Measurements from ENCODE around the gene HADHB.
"Not testable (repeated sequence)": the region's sequence is repeated elsewhere in the genome, so short reads cannot be mapped to it uniquely, and the experiment has no call there.

Gene HADHB

DNA sequence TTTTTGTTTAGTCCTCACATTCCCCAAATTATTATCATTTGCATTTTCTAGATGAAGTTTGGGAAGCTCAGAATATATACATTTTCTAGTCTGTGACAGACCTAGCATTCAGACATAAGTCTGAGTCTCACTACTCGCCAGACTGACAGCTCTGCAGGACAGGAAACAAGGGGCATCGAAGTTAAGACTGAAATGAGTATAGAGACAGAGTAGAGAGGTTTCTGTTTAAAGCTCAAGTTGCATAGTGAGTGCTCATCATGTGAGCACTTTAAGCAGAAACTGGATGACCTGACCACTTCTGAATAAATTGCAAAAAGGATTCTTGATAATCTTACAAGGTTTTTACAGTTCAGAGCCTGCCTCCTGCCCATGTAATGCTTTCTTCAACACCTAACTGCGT, 1.1 kb downstream of the HADHB start:
- DNase-seq = no peak

DNA sequence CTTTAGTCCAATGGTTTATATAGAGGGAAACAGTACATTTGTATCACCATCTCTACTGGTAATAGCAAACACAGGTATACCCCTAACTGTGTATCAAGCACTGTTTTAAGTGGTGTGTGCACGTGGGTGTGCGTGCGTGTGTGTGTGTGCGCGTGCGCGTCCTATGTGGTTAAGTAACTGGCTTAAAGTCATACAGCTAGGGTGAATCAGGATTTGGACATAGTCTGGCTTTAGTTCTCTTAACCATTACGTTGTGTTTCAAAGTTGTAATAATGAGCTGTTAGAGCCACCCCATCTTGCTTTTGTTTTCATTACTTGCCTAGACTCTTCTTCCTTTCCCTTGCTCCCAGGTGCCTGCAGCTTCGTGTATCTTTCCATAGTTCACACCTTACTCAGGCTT, 2.1 kb downstream of the HADHB start:
- DNase-seq = no peak

DNA sequence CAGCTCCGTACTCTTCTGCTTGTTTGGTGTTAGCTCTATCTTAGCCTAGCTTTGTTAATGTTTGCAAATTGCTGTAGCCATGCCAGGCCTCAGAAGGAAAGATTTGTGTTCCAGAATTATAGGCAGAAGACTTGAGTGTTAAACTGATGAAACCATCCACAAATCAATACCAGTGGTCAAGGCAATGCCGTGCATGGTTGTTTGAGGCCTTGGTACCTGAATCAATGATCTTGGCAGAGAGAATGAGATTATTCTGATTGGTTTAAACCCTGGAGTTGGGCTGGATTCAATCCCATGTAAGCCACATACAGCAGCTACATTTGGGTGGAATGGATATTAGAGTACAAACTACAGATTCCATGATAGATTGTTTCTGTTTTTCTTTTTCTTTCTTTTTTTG, 4.9 kb downstream of the HADHB start:
- no peak for DNase-seq

DNA sequence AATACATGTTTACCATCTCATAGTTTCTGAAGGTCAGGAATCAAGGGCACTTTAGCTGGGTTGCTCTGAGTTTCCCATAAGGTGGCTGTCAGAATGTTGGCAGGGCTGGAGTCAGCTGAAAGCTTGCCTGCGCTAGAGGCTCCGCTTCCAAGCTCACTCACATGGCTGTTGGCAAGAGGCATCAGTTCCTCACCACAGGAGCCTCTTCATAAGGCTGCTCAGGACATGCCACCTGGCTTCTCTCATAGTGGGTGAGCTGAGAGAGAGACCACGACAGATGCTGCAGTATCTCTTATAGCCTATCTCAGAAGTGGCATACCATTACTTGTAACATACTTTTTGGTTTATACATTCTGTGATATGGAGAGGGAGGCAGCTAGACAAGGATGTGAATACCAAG, 7.2 kb downstream of the HADHB start:
- DNase-seq = no peak

DNA sequence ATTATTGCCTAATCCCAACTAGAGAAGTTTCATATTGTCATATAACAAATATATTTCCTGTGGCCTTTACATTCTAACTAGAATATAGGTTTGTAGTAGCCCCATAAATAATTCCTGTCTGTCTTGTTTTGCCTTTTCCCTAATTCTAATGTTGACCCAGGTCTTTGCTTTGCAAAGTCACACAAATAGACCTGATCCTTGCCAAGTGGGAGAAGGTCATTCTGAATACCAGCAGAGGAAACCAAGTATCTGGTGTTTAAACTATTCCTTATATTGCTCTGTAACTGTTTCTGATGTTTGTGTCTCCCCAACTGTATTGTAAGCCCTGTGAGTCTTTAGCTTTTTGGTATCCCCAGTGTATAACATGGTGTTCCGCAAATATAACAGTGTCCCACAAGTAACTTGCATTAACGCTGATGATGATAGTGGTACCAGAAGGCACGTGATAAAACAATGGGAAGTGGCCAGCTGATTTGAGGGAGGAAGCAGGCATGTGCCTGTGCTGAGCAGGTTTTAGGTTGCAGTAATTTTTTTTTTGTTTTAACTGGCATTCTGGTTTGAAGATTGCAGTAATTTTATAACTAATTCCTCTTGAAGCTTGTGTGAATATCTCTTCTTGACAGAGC, 11.1 kb downstream of the HADHB start:
- no peak for DNase-seq

DNA sequence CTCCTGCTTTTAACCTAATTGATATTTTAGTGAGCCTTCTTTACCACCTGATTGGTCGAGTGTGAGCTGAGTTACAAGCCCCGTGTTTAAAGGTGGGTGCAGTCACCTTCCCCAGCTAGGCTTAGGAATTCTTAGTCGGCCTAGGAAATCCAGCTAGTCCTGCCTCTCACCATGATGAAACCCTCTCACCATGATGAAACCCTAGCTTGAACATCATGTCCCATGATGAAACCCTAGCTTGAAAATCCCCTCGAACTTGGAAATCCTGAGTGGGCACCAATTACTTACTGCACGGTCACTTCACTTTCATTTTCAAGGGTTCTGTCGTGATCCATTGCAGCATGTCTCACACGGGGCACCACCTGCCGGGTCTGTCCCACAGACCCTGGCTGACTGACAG, 14.1 kb downstream of the HADHB start:
- DNase-seq = not testable (repeated sequence)

DNA sequence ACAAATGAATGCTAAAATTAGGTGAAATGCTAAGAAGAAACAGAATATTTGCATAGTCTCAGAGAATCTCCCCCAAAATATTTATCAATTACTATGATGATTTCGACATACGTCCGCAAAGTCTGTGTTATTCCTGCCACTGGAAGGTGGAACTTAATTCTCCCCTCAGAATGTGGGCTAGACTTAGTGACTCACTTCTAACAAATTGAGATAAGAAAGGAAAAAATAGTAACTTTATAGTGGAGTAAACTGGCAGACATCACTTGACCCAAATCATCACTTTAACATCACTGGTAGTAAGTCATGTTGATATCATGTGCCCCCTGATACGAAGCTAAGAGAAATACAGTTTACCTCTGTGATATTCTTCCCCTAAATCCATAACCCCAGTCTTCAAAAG, 23.5 kb downstream of the HADHB start:
- DNase-seq = no peak

DNA sequence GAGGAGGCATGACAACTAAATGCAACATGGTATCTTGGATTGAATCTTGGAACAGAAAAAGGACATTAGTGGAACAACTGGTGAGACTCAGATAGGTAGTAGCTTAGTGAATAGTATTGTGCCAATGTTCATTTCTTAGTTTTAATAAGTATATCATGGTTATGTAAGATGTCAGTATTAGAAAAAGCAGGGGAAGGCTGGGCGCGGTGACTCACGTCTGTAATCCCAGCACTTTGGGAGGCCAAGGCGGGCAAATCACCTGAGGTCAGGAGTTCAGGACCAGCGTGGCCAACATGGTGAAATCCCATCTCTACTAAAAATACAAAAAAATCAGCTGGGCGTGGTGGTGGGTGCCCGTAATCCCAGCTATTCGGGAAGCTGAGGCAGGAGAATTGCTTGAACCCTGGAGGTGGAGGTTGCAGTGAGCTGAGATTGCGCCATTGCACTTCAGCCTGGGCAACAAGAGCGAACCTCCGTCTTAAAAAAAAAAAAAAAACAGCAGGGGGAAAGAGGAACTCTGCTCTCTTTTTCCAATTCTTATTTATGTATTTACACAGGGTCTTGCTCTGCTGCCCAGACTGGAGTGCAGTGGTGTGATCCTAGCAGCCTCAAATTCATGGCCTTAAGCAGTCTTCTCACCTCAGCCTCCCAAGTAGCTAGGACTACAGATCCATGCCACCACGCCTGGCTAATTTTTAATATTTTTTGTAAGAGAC, 24.1 kb downstream of the HADHB start:
- DNase-seq = not testable (repeated sequence)

DNA sequence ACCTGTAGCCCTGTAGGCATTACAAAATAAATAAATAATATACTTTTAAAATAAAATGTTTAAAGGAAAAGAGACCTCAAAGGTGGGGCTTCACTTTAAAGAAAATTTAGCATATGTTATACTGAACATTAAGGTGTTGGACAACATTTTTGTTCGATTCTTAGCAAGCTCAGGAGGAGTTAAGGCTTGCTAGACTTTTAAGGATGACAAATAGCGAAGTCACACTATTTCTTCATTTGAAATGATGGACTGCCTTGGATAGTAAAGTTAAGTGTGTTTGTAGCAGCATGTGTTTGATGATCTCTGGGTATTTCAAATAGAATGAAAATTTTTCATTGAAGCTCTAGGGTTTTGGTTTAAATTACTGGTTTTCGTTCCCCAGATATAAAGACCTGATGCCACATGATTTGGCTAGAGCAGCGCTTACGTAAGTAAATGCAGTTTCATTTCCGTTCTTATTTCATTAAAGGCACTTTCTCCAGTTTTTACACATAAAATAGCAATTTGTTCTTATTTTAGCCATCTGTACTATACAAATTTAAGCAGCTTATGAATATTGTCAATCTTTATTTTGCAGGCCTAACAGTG, 24.9 kb downstream of the HADHB start:
- no peak for DNase-seq

DNA sequence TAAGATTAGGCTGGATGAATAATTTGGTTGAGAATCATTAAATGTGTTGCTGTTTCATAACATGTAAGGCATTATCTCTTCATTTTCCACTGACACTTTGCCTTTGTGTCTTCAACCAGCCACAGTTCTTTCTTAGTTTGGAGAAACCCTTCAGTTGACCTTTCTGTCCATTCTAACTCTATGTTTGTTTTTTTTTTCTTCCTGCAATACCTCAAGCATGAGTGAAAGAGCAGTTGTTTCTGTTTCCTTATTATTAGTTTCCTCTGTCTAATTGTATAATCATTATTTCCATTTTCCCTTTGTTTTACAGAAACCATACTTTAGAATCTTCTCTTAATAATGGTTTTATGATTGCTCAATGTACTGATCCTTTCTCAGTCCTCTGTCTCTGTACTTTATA, 25.6 kb downstream of the HADHB start:
- no peak for DNase-seq

DNA sequence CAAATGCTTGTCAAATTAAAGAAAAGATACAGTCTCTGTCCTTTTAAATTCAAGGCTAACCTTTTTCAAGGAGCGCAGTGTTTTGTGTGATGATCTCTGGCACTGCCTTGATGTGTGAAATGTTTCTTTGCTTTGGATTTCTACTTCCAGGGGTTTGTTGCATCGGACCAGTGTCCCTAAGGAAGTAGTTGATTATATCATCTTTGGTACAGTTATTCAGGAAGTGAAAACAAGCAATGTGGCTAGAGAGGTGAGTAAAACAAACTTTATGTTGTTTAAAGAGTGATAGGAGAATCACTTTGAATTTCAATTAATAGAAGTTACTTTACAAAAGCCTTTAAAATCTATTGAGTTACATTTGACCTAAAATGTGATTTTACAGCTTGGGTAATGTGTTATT, 28.8 kb downstream of the HADHB start:
- DNase-seq = no peak

DNA sequence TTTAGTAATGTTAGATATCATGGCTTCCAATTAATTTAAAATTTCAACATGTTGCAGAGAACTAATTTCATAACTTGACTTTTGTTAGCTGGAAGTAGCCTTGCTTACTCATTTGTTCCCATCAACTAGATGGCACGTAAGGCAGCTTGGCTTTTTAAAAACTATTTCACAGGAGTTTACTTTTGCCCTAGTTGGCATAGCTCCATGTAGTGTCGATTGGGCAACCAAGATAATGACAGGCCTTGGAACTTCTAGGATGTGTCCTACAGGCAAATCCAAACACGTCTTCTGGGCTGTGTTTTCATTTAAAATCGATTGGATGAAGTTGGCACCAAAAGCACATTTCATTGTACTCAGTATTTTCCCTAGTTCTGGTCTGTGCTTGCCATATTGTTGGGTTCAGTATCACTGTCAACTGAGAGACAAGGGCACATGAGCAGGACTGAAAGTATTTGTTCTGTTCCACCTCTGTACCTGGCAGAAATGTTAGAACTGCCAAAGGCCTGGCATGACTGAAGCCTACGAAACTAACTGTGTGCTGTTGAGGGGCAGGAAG, 29.4 kb downstream of the HADHB start:
- DNase-seq = no peak

DNA sequence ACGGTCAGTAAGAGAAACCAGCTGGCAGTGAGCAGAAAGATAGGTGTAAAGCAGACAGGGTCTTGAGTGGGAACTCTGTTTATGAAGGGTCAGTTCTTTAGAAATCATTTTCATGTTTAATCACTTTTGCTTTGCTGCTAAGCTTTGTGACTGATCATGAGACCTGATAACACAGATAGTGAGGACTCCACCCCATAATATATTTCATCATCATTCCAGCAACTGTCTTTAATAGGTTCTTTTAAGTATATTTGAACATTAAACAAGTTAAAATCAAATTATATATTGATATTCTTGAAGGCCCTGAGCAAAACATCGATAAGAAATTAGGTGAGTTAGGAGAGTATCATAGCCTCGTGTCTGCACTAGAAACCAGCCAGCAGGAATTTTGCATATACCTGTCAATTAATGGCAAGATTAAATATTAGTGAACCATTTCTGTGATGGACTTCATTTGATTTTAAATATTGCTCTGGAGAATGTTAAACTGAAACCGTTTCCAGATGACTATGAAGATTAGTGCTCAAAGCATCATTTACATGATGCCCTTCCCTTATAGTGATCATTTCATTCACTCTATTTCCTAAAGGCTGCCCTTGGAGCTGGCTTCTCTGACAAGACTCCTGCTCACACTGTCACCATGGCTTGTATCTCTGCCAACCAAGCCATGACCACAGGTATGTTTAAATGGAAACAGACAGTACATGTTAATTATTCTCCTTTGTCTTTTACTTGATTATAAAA, 31.9 kb downstream of the HADHB start:
- DNase-seq = no peak

DNA sequence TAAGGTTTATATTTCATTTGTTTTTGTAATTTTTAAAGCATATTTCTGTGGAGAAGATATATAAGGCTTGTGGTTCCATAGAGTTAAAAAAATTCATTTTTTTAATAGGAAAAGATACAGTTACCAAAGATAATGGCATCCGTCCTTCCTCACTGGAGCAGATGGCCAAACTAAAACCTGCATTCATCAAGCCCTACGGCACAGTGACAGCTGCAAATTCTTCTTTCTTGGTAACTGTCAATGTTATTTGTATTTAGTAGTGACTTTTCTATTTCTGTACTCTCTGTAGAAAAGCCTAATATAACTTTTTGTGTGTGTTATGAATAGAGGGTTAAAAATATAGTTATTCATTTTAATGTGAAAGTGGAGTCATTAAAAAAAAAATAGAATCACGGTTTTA, 35.1 kb downstream of the HADHB start:
- no peak for DNase-seq

DNA sequence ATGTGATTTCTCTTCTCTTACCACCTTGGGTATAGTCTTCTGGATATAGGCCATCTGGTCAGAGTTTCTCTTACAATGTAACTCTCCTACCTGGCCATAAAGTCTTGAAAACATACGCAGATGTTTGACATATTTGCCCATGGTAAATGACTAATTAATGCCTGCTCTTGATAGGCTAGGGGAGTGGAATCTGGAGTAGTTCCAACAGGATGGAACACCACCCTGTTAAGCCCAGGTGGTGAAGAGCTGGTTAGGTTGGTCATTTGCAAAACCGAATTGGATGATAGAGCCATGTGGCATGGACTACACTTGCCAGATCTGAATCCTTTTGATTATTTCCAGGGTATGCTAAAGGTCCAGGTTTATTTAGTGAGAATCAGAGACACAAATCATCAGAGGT, 36.5 kb downstream of the HADHB start:
- DNase-seq = no peak

DNA sequence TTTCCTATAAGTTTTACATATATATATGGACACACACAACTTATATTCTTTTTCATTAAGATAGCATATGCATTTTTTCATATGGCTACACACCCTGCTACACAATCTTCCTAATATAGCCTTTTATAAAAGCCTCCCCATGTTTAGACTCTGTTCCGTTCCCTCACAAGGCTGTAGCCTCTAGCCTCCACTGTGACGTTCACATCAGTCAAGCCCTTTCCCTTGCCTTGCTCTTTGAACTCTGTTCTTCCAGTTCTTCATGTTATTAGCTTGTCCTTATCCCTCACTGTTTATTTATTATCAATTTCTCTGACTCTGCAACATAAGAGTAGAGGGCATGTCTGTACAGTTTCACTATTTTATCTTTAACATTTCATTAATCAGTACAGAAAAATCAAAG, 38.9 kb downstream of the HADHB start:
- no peak for DNase-seq

DNA sequence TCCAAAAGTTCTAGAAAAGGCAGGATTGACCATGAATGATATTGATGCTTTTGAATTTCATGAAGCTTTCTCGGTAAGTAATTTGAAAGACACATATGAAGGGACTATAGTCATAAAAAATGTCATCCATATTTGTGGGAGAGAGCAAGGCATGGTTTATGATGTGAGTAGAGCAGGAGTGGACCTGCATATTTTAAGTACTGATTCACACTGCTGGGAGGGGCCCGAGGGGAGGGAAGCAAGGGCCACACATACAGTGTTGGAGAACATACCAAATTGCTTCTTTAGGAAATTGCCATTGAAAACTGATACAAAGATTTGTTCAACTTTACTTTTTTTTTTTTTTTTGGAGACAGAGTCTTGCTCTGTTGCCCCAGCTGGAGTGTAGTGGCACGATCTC, 39.4 kb downstream of the HADHB start:
- DNase-seq = no peak

DNA sequence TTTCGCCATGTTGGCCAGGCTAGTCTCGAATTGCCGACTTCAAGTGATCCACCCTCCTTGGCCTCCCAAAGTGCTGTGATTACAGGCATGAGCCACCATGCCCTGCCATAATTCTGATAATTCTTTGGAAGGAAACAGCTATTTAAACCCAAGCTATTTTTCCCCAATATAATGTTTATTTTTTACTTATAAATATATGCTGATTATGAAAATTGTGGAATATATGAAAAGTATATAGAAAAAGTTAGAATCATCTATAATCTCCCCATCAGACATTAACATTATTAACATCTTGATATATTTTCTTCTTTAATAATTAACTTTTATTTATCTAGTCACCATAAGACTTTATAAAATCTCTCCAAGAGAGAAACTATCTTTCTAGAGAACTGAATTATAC, 41.2 kb downstream of the HADHB start:
- no peak for DNase-seq

DNA sequence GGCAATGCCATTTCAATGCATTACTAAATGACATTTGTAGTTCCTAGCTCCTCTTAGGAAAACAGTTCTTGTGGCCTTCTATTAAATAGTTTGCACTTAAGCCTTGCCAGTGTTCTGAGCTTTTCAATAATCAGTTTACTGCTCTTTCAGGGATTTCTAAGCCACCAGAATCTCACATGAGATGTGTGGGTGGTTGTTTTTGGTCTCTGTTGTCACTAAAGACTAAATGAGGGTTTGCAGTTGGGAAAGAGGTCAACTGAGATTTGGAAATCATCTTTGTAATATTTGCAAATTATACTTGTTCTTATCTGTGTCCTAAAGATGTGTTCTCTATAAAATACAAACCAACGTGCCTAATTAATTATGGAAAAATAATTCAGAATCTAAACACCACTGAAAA, 45.3 kb downstream of the HADHB start:
- DNase-seq = no peak

DNA sequence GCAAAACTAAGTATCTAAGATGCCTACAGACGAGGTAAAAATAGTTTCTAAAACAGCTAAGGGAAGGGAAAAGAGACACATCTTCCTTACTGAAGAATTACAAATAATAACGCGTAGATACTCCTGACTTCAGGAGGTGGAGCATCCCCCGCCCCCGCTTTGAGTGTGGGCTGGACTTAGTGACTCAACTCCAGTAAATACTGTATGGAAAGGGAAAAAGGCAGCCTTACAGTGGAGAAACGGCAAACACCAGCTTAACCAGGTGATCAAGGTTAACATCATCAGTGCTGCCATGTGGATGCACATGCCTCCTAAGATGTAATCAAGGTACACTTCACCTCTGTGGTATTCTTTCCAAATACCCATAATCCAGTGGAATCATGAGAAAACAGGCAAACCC, 47.9 kb downstream of the HADHB start:
- DNase-seq = no peak

DNA sequence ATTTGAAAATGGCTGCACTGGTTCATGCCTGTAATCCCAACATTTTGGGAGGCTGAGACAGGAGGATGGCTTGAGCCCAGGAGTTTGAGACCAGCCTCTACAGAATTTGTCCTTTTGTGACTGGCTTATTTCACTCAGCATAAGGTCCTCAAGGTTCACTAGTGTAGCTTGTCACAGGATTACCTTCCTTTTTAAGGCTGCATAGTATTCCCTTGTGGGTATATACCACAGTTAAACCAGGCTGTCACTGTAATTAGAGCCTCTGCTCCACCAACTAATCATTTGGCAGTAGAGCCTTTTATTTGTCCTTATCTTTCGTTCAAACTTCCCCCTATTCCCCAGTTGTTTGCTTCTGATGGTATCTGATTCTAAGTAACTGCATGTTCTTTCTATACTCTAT, 50.8 kb downstream of the HADHB start:
- no peak for DNase-seq

DNA sequence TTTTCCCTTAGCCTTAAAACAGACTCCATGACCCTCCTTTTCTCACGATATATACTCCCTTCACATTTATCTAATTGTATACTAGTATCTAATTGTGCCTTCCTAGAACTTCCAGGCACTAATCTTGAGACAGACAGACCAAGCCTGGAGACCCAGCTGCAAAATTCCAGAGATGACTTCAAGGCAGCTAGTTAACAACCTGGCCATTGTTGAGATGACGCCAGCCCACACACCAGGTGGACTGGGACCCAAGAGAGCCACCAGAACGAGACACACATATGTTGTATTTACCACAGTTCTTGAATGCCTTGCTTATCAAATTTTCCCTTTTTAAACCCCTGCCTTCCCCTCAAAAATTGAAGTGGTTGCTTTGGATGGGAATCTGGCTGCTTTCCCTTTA, 52.3 kb downstream of the HADHB start:
- no peak for DNase-seq

DNA sequence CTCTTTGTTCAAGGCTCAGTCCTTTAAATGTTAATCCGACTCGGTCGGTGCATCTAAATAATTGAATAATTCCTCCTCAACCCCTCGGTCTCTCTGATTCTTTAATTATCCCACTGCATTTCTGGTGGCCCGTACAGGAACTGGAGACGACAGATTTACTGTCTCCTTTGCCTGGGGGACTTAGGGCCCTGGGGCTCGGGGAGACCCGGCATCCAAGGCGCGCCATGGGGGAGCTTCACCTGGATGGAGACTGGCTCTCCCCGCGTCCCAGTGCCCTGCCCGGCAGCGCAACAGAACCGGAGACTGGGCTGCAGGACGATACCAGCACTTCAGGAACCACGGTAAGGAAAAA, 53.5 kb downstream of the HADHB start:
- no peak for DNase-seq
